HEK293 (cell line): ENCODE measurements around the gene HSPBAP1.

Experiments
- KLF10 ChIP-seq: fragments of 450-650 bp; IDR thresholded peaks from 2 replicates; pipeline ENCODE4 v1.5.1; 2018; ENCODE audit warnings: missing biosample characterization, mild to moderate bottlenecking, missing genetic modification characterization
- KLF16 ChIP-seq: fragments of 450-650 bp; formaldehyde crosslinking; IDR thresholded peaks from 2 replicates; pipeline ENCODE4 v1.5.1; 2017; ENCODE audit warnings: missing biosample characterization, missing genetic modification characterization
- RBAK ChIP-seq: fragments of 450-650 bp; formaldehyde crosslinking; IDR thresholded peaks from 2 replicates; pipeline ENCODE4 v1.5.1; 2016; ENCODE audit warnings: missing biosample characterization, missing genetic modification characterization
- ZBTB21 ChIP-seq: fragments of 450-650 bp; formaldehyde crosslinking; IDR thresholded peaks from 2 replicates; pipeline ENCODE4 v1.5.1; 2017; ENCODE audit warnings: missing biosample characterization, missing genetic modification characterization
- ZFP69B ChIP-seq: fragments of 450-650 bp; formaldehyde crosslinking; IDR thresholded peaks from 2 replicates; pipeline ENCODE4 v1.5.1; 2016; ENCODE audit warnings: missing biosample characterization, missing genetic modification characterization
- ZNF140 ChIP-seq: fragments of 450-650 bp; formaldehyde crosslinking; IDR thresholded peaks from 2 replicates; pipeline ENCODE4 v1.5.1; 2016; ENCODE audit warnings: missing biosample characterization, missing genetic modification characterization
- ZNF174 ChIP-seq: fragments of 450-650 bp; formaldehyde crosslinking; IDR thresholded peaks from 2 replicates; pipeline ENCODE4 v1.5.0; 2017; ENCODE audit warnings: missing biosample characterization, mild to moderate bottlenecking, missing genetic modification characterization
- ZNF184 ChIP-seq: fragments of 450-650 bp; IDR thresholded peaks from 2 replicates; pipeline ENCODE4 v1.5.1; 2018; ENCODE audit warnings: missing biosample characterization, mild to moderate bottlenecking, missing genetic modification characterization
- ZNF350 ChIP-seq: fragments of 450-650 bp; formaldehyde crosslinking; IDR thresholded peaks from 2 replicates; pipeline ENCODE4 v1.5.0; 2017; ENCODE audit warnings: missing biosample characterization, mild to moderate bottlenecking, missing genetic modification characterization
- ZNF354C ChIP-seq: fragments of 450-650 bp; formaldehyde crosslinking; IDR thresholded peaks from 2 replicates; pipeline ENCODE4 v1.5.1; 2016; ENCODE audit warnings: missing biosample characterization, missing genetic modification characterization, low read depth, borderline replicate concordance
- ZNF394 ChIP-seq: fragments of 450-650 bp; formaldehyde crosslinking; IDR thresholded peaks from 2 replicates; pipeline ENCODE4 v1.5.1; 2016; ENCODE audit warnings: missing biosample characterization, missing genetic modification characterization, mild to moderate bottlenecking, moderate library complexity, borderline replicate concordance
- ZNF423 ChIP-seq: fragments of 450-650 bp; formaldehyde crosslinking; IDR thresholded peaks from 2 replicates; pipeline ENCODE4 v1.5.1; 2016; ENCODE audit warnings: missing biosample characterization, missing genetic modification characterization
- ZNF426 ChIP-seq: fragments of 450-650 bp; formaldehyde crosslinking; IDR thresholded peaks from 2 replicates; pipeline ENCODE4 v1.5.1; 2017; ENCODE audit warnings: missing biosample characterization, missing genetic modification characterization, mild to moderate bottlenecking, inconsistent platforms, moderate library complexity
- ZNF473 ChIP-seq: fragments of 450-650 bp; formaldehyde crosslinking; IDR thresholded peaks from 2 replicates; pipeline ENCODE4 v1.5.1; 2017; ENCODE audit warnings: missing biosample characterization, missing genetic modification characterization
- ZNF514 ChIP-seq: fragments of 450-650 bp; formaldehyde crosslinking; IDR thresholded peaks from 2 replicates; pipeline ENCODE4 v1.5.1; 2016; ENCODE audit warnings: missing biosample characterization, missing genetic modification characterization
- ZNF548 ChIP-seq: fragments of 450-650 bp; formaldehyde crosslinking; IDR thresholded peaks from 2 replicates; pipeline ENCODE4 v1.5.1; 2016; ENCODE audit warnings: missing biosample characterization, missing genetic modification characterization
- ZNF561 ChIP-seq: fragments of 450-650 bp; IDR thresholded peaks from 2 replicates; pipeline ENCODE4 v1.5.1; 2018; ENCODE audit warnings: missing biosample characterization, missing genetic modification characterization, borderline replicate concordance
- ZNF571 ChIP-seq: fragments of 450-650 bp; formaldehyde crosslinking; IDR thresholded peaks from 2 replicates; pipeline ENCODE4 v1.5.0; 2017; ENCODE audit warnings: missing biosample characterization, missing genetic modification characterization
- ZNF600 ChIP-seq: fragments of 450-650 bp; formaldehyde crosslinking; IDR thresholded peaks from 2 replicates; pipeline ENCODE4 v1.5.1; 2016; ENCODE audit warnings: missing biosample characterization, missing genetic modification characterization
- ZNF610 ChIP-seq: fragments of 450-650 bp; formaldehyde crosslinking; IDR thresholded peaks from 2 replicates; pipeline ENCODE4 v1.5.1; 2016; ENCODE audit warnings: missing biosample characterization, missing genetic modification characterization, borderline replicate concordance
- ZSCAN23 ChIP-seq: fragments of 450-650 bp; formaldehyde crosslinking; IDR thresholded peaks from 2 replicates; pipeline ENCODE4 v1.5.1; 2016; ENCODE audit warnings: missing biosample characterization, missing genetic modification characterization
- TF ChIP-seq, protein P1 (sequence below): fragments of 450-650 bp; formaldehyde crosslinking; IDR thresholded peaks from 2 replicates; pipeline ENCODE4 v1.5.1; 2017; ENCODE audit warnings: missing biosample characterization, missing genetic modification characterization
- TF ChIP-seq, protein P2 (sequence below): fragments of 450-650 bp; formaldehyde crosslinking; IDR thresholded peaks from 2 replicates; pipeline ENCODE4 v1.5.1; 2016; ENCODE audit warnings: missing biosample characterization, missing genetic modification characterization
- TF ChIP-seq, protein P3 (sequence below): fragments of 450-650 bp; formaldehyde crosslinking; IDR thresholded peaks from 2 replicates; pipeline ENCODE4 v1.5.1; 2017; ENCODE audit warnings: missing biosample characterization, missing genetic modification characterization
- TF ChIP-seq, protein P4 (sequence below): fragments of 450-650 bp; formaldehyde crosslinking; IDR thresholded peaks from 2 replicates; pipeline ENCODE4 v1.5.1; 2016; ENCODE audit warnings: missing biosample characterization, missing genetic modification characterization
- TF ChIP-seq, protein P5 (sequence below): fragments of 450-650 bp; formaldehyde crosslinking; IDR thresholded peaks from 2 replicates; pipeline ENCODE4 v1.5.1; 2016; ENCODE audit warnings: missing biosample characterization, missing genetic modification characterization
- TF ChIP-seq, protein P6 (sequence below): fragments of 450-650 bp; formaldehyde crosslinking; IDR thresholded peaks from 2 replicates; pipeline ENCODE4 v1.5.1; 2016; ENCODE audit warnings: missing biosample characterization, missing genetic modification characterization
- TF ChIP-seq, protein P7 (sequence below): fragments of 450-650 bp; IDR thresholded peaks from 2 replicates; pipeline ENCODE4 v1.5.1; 2018; ENCODE audit warnings: missing biosample characterization, missing genetic modification characterization

HSPBAP1 gene

DNA sequence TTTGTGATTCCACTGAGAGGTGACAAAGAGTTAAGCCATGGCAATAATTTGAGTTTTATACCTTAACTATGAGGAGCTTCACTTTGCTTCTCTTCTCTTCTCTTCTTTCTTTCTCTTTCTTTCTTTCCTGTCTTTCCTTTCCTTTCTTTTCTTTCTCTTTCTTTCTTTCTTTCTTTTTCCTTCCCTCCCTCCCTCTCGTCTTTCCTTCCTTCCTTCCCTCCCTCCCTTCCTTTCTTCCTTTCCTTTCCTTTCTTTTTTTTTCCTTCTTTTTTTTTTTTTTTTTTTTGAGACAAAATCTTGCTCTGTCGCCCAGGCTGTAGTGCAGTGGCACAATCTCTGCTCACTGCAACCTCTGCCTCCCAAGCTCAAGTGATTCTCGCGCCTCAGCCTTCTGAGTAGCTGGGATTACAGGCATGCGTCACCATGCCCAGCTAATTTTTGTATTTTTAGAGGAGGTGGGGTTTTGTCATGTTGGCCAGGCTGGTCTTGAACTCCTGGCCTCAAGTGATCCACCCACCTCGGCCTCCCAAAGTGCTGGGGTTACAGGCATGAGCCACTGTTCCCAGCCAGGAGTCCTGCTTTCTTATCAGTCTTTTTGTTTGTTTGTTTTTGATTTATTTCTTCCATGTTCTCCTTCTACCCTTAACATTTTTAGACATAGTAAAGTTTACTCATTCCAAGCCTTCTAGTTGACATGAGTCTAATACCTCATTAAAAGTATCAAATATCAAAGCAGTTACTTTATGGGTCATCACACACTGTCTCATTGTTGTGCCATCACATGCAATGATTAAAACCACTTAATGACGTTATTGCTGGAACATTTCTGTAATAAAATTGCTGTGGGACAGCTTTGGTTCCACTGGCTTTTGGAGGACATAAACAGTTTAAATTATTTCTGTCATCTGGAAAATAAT lies 31.1 kb upstream of the HSPBAP1 start (continued):
- TF ChIP-seq, protein P1, sequence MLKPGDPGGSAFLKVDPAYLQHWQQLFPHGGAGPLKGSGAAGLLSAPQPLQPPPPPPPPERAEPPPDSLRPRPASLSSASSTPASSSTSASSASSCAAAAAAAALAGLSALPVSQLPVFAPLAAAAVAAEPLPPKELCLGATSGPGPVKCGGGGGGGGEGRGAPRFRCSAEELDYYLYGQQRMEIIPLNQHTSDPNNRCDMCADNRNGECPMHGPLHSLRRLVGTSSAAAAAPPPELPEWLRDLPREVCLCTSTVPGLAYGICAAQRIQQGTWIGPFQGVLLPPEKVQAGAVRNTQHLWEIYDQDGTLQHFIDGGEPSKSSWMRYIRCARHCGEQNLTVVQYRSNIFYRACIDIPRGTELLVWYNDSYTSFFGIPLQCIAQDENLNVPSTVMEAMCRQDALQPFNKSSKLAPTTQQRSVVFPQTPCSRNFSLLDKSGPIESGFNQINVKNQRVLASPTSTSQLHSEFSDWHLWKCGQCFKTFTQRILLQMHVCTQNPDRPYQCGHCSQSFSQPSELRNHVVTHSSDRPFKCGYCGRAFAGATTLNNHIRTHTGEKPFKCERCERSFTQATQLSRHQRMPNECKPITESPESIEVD (tag by site-specific recombination), result peak; percentile 91
- TF ChIP-seq ZSCAN23 (tag by site-specific recombination) (peak; percentile 94), KLF10 (tag by site-specific recombination) (peak; percentile 60; the same call in 1 of the 2 replicates), ZNF610 (tag by site-specific recombination) (no peak), RBAK (tag by site-specific recombination) (no peak), ZFP69B (tag by site-specific recombination) (no peak), KLF16 (tag by site-specific recombination) (no peak), ZNF394 (tag by site-specific recombination) (peak; percentile 78; the same call in 1 of the 2 replicates), ZNF174 (tag by site-specific recombination) (no peak), ZNF561 (tag by site-specific recombination) (no peak; the same call in 1 of the 2 replicates), ZNF426 (tag by site-specific recombination) (no peak), ZNF140 (tag by site-specific recombination) (no peak), ZNF354C (tag by site-specific recombination) (no peak), ZNF350 (tag by site-specific recombination) (peak; percentile 72), ZNF423 (tag by site-specific recombination) (no peak), ZNF600 (tag by site-specific recombination) (0 out of 2 replicates have a peak, but pooled peaks have one; percentile 28), ZNF473 (tag by site-specific recombination) (no peak), ZNF514 (no peak), ZNF548 (tag by site-specific recombination) (no peak), ZBTB21 (tag by site-specific recombination) (peak; percentile 92), ZNF184 (peak; percentile 88), ZNF571 (tag by site-specific recombination) (no peak)
- TF ChIP-seq, protein P2, sequence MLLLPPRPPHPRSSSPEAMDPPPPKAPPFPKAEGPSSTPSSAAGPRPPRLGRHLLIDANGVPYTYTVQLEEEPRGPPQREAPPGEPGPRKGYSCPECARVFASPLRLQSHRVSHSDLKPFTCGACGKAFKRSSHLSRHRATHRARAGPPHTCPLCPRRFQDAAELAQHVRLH (tag by site-specific recombination), result peak; percentile 77
- TF ChIP-seq, protein P3, sequence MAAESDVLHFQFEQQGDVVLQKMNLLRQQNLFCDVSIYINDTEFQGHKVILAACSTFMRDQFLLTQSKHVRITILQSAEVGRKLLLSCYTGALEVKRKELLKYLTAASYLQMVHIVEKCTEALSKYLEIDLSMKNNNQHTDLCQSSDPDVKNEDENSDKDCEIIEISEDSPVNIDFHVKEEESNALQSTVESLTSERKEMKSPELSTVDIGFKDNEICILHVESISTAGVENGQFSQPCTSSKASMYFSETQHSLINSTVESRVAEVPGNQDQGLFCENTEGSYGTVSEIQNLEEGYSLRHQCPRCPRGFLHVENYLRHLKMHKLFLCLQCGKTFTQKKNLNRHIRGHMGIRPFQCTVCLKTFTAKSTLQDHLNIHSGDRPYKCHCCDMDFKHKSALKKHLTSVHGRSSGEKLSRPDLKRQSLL (tag by site-specific recombination), result no peak
- TF ChIP-seq, protein P4, sequence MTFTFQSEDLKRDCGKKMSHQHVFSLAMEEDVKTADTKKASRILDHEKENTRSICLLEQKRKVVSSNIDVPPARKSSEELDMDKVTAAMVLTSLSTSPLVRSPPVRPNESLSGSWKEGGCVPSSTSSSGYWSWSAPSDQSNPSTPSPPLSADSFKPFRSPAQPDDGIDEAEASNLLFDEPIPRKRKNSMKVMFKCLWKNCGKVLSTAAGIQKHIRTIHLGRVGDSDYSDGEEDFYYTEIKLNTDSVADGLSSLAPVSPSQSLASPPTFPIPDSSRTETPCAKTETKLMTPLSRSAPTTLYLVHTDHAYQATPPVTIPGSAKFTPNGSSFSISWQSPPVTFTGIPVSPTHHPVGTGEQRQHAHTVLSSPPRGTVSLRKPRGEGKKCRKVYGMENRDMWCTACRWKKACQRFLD (tag by site-specific recombination), result no peak
- TF ChIP-seq, protein P5, sequence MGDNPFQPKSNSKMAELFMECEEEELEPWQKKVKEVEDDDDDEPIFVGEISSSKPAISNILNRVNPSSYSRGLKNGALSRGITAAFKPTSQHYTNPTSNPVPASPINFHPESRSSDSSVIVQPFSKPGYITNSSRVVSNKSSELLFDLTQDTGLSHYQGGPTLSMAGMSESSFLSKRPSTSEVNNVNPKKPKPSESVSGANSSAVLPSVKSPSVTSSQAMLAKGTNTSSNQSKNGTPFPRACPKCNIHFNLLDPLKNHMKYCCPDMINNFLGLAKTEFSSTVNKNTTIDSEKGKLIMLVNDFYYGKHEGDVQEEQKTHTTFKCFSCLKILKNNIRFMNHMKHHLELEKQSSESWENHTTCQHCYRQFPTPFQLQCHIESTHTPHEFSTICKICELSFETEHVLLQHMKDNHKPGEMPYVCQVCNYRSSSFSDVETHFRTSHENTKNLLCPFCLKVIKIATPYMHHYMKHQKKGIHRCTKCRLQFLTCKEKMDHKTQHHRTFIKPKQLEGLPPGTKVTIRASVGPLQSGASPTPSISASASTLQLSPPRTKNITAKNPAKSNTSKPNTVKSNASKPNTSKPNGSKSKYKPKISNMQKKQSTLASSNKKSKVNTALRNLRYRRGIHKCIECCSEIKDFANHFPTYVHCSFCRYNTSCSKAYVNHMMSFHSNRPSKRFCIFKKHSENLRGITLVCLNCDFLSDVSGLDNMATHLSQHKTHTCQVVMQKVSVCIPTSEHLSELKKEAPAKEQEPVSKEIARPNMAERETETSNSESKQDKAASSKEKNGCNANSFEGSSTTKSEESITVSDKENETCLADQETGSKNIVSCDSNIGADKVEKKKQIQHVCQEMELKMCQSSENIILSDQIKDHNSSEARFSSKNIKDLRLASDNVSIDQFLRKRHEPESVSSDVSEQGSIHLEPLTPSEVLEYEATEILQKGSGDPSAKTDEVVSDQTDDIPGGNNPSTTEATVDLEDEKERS (tag by site-specific recombination), result peak; percentile 42; the same call in 1 of the 2 replicates
- TF ChIP-seq, protein P6, sequence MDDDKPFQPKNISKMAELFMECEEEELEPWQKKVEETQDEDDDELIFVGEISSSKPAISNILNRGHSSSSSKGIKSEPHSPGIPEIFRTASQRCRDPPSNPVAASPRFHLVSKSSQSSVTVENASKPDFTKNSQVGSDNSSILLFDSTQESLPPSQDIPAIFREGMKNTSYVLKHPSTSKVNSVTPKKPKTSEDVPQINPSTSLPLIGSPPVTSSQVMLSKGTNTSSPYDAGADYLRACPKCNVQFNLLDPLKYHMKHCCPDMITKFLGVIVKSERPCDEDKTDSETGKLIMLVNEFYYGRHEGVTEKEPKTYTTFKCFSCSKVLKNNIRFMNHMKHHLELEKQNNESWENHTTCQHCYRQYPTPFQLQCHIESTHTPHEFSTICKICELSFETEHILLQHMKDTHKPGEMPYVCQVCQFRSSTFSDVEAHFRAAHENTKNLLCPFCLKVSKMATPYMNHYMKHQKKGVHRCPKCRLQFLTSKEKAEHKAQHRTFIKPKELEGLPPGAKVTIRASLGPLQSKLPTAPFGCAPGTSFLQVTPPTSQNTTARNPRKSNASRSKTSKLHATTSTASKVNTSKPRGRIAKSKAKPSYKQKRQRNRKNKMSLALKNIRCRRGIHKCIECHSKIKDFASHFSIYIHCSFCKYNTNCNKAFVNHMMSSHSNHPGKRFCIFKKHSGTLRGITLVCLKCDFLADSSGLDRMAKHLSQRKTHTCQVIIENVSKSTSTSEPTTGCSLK, result no peak
- TF ChIP-seq, protein P7, sequence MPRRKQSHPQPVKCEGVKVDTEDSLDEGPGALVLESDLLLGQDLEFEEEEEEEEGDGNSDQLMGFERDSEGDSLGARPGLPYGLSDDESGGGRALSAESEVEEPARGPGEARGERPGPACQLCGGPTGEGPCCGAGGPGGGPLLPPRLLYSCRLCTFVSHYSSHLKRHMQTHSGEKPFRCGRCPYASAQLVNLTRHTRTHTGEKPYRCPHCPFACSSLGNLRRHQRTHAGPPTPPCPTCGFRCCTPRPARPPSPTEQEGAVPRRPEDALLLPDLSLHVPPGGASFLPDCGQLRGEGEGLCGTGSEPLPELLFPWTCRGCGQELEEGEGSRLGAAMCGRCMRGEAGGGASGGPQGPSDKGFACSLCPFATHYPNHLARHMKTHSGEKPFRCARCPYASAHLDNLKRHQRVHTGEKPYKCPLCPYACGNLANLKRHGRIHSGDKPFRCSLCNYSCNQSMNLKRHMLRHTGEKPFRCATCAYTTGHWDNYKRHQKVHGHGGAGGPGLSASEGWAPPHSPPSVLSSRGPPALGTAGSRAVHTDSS (tag by site-specific recombination), result no peak; the same call in 1 of the 2 replicates
